SU-DHL-6 (cell line): ENCODE data around the gene TSPYL2.

ENCODE experiments used
- H2AFZ ChIP-seq: fragments of 200-600 bp; sonication (generic); 2 replicates; pipeline ENCODE4 v1.6.1; 2014; ENCODE audit warnings: low read depth, mild to moderate bottlenecking, moderate library complexity, mixed read lengths, antibody characterized with exemption, low read length; ENCODE audit not compliant: severe bottlenecking
- H3F3A ChIP-seq: fragments of 200-600 bp; shearing (Covaris generic); 2 replicates; pipeline ENCODE4 v1.6.0; 2016; ENCODE audit warnings: antibody characterized with exemption, mild to moderate bottlenecking; ENCODE audit not compliant: insufficient read depth
- H3K27ac ChIP-seq: fragments of 200-600 bp; sonication (generic); 2 replicates; pipeline ENCODE4 v1.5.1; 2016; ENCODE audit warnings: low read depth, mild to moderate bottlenecking, low read length, moderate library complexity, mixed read lengths
- H3K27me3 ChIP-seq: fragments of 200-600 bp; sonication (generic), shearing (Covaris generic); 2 replicates; pipeline ENCODE4 v1.6.0; 2014; ENCODE audit warnings: mild to moderate bottlenecking, low read length
- H3K36me3 ChIP-seq: fragments of 200-600 bp; sonication (generic); 2 replicates; pipeline ENCODE4 v1.6.1; 2014; ENCODE audit warnings: mild to moderate bottlenecking, low read length, mixed read lengths
- H3K4me2 ChIP-seq: fragments of 300-600, 200-600 bp; shearing (Covaris generic), sonication (generic); 2 replicates; pipeline ENCODE4 v1.6.0; 2014; ENCODE audit warnings: low read length, low read depth, mild to moderate bottlenecking; ENCODE audit not compliant: poor library complexity, severe bottlenecking
- H3K4me3 ChIP-seq: fragments of 200-600 bp; sonication (generic); 2 replicates; pipeline ENCODE4 v1.5.1; 2014; ENCODE audit warnings: antibody characterized with exemption, low read length, mild to moderate bottlenecking, mixed read lengths; ENCODE audit not compliant: insufficient read depth, poor library complexity, severe bottlenecking
- H3K79me2 ChIP-seq: fragments of 200-600 bp; sonication (generic); 2 replicates; pipeline ENCODE4 v1.6.1; 2014; ENCODE audit warnings: mild to moderate bottlenecking, low read length, moderate library complexity; ENCODE audit not compliant: insufficient read depth
- H3K9ac ChIP-seq: fragments of 200-600 bp; sonication (generic); 2 replicates; pipeline ENCODE4 v1.7.0; 2014; ENCODE audit warnings: mild to moderate bottlenecking, low read length
- H3K9me2 ChIP-seq: fragments of 200-600 bp; sonication (generic); replicated peaks from 2 replicates; pipeline ENCODE4 v1.6.1; 2014; ENCODE audit warnings: low read length; ENCODE audit not compliant: insufficient read depth
- H3K9me3 ChIP-seq: fragments of 200-600 bp; sonication (generic); 2 replicates; pipeline ENCODE4 v1.6.1; 2014; ENCODE audit warnings: low read length, mixed read lengths; ENCODE audit not compliant: insufficient read depth
- H4K20me1 ChIP-seq: fragments of 200-600 bp; sonication (generic); 2 replicates; pipeline ENCODE4 v1.6.1; 2014; ENCODE audit warnings: low read depth, mild to moderate bottlenecking, antibody characterized with exemption, low read length, moderate library complexity, mixed read lengths
- EZH2phosphoT487 ChIP-seq: fragments of 200-600 bp; sonication (generic), shearing (Covaris generic); conservative IDR thresholded peaks from 2 replicates; pipeline ENCODE4 v1.6.1; 2018; ENCODE audit warnings: mild to moderate bottlenecking, antibody characterized with exemption, low read length, moderate library complexity, mixed read lengths
- TF ChIP-seq, protein P1 (sequence below): fragments of 200-600 bp; sonication (generic); IDR thresholded peaks from one replicate; pipeline ENCODE4 v1.5.1; 2017; ENCODE audit warnings: antibody characterized with exemption, mild to moderate bottlenecking, low read length, moderate library complexity; ENCODE audit not compliant: insufficient read depth, poor library complexity, severe bottlenecking

TSPYL2 gene

DNA sequence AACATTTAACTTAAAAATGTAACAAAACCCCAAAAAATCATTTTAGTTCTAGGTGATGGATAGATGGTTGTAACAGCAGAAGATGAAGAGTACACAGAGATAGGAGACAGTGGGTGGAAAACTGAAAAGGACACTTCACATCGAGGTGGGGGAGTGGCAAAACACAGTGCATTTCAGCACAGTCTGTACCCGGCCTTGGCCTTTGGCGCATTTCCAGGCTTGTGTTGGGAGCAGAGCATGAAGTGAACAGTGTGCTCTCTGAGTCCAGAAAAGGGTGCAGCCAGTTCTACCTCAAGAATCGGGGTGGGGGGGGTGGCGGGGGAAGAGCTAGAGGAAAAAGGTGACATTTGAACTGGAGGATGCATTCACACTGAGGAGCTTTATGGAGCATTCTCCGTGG is 4.3 kb downstream of the TSPYL2 start:
- Histone ChIP-seq H3K4me2 (no peak overlapping the region), H3K27ac (no peak overlapping the region)

DNA sequence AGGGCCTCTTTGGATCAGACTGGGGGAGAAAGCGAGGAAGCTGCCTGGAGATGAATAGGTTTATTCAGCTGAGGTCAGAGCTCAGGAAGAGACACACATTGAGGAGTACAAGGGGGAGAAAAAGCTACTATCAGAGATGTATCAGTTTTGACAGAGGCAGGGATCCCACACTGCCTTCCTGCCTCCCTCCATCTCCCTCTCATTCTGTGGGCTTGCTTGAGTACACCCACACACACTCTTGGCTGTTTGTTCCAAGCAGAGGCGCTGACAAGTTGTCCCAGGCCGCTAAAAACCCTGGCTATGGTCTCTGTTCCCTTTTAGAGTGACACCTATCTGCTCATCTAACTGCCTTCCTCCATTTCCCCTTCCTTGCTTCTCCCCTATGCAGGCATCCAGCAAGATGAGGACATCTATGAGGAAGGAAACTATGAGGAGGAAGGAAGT is 5.2 kb downstream of the TSPYL2 start:
- no peak overlapping the region for H3K27ac ChIP-seq
- peaks cover 14% of the 10 kb centered on the region; the same call in 1 of the 2 replicates for H3K79me2 ChIP-seq
- H3K4me3 ChIP-seq, result no peak overlapping the region
- no peaks in the 10 kb centered on the region for H3K36me3 ChIP-seq
- H3K27me3 ChIP-seq, result no peaks in the 10 kb centered on the region
- H3K4me2 ChIP-seq, result no peak overlapping the region
- H3F3A ChIP-seq, result no peaks in the 10 kb centered on the region
- no peaks in the 10 kb centered on the region for H4K20me1 ChIP-seq
- H3K9me3 ChIP-seq, result no peaks in the 10 kb centered on the region
- no peak overlapping the region for H2AFZ ChIP-seq
- H3K9ac ChIP-seq, result no peak overlapping the region
- no peak for TF ChIP-seq EZH2phosphoT487
- TF ChIP-seq, protein P1, sequence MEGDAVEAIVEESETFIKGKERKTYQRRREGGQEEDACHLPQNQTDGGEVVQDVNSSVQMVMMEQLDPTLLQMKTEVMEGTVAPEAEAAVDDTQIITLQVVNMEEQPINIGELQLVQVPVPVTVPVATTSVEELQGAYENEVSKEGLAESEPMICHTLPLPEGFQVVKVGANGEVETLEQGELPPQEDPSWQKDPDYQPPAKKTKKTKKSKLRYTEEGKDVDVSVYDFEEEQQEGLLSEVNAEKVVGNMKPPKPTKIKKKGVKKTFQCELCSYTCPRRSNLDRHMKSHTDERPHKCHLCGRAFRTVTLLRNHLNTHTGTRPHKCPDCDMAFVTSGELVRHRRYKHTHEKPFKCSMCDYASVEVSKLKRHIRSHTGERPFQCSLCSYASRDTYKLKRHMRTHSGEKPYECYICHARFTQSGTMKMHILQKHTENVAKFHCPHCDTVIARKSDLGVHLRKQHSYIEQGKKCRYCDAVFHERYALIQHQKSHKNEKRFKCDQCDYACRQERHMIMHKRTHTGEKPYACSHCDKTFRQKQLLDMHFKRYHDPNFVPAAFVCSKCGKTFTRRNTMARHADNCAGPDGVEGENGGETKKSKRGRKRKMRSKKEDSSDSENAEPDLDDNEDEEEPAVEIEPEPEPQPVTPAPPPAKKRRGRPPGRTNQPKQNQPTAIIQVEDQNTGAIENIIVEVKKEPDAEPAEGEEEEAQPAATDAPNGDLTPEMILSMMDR, result no peak
- no peaks in the 10 kb centered on the region for H3K9me2 ChIP-seq

More for the DNA sequence above, 4.3 kb downstream of the TSPYL2 start:
- no peaks in the 10 kb centered on the region for H3F3A ChIP-seq
- H2AFZ ChIP-seq, result no peak overlapping the region
- no peak overlapping the region for H3K4me3 ChIP-seq
- no peaks in the 10 kb centered on the region for H3K9me3 ChIP-seq
- peaks cover 14% of the 10 kb centered on the region; the same call in 1 of the 2 replicates for H3K79me2 ChIP-seq
- H3K9me2 ChIP-seq, result no peaks in the 10 kb centered on the region
- no peaks in the 10 kb centered on the region for H4K20me1 ChIP-seq
- no peak overlapping the region for H3K9ac ChIP-seq
- TF ChIP-seq, protein P1, result no peak
- no peak for TF ChIP-seq EZH2phosphoT487
- no peaks in the 10 kb centered on the region for H3K27me3 ChIP-seq
- H3K36me3 ChIP-seq, result no peaks in the 10 kb centered on the region

DNA sequence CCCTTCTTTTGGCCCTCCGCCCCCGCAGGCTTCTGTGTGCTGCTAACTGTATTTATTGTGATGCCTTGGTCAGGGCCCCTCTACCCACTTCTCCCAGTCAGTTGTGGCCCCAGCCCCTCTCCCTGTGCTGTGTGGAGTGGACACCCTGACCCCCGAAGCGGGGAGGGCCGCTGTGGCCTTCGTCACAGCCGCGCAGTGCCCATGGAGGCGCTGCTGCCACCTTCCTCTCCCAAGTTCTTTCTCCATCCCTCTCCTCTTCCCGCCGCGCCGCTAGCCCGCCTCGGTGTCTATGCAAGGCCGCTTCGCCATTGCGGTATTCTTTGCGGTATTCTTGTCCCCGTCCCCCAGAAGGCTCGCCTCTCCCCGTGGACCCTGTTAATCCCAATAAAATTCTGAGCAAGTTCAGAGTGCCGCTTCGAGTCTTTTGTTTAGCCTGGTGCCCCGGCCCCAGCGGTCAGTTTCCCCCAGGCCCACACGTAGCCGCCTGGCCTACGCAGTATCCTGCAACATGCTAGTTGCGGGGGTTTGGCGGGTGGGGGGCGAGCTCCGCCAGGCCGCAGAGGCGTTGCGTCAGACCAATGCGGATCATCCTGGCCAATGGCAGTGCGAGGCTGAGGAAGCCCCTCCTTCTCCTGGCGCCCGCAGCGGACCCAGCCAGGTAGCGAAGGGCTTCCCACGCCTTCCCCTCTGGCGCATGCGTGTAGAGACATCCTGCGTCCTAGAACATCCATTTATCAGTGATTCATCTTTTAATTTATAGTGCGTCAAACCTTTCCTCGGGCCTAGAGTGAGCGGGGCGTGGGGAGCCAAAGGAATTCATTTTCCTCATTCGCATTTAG is 6.2 kb downstream of the TSPYL2 start:
- H3K9ac ChIP-seq, result no peak overlapping the region

More for the DNA sequence above, 6.2 kb downstream of the TSPYL2 start:
- no peak overlapping the region for H2AFZ ChIP-seq
- no peak overlapping the region for H3K4me3 ChIP-seq
- H3K27ac ChIP-seq, result no peak overlapping the region
- no peaks in the 10 kb centered on the region for H3K9me2 ChIP-seq
- H3F3A ChIP-seq, result peaks cover under 1% of the 10 kb centered on the region; the same call in 1 of the 2 replicates
- no peaks in the 10 kb centered on the region for H3K36me3 ChIP-seq
- no peaks in the 10 kb centered on the region for H3K9me3 ChIP-seq
- 0 out of 2 replicates have a peak, but pooled peaks cover 5% of the 10 kb centered on the region for H3K79me2 ChIP-seq
- TF ChIP-seq EZH2phosphoT487, result no peak
- TF ChIP-seq, protein P1, result no peak
- no peaks in the 10 kb centered on the region for H4K20me1 ChIP-seq
- no peaks in the 10 kb centered on the region for H3K27me3 ChIP-seq
- peak overlapping the region; percentile 24 for H3K4me2 ChIP-seq
